ENCODE results near the gene LRBA. TPM values are rescaled to one million over a fixed set of nuclear protein-coding genes. Genes with fewer than 3 reads are reported as not detected.

The LRBA gene
- polyA plus RNA-seq, 2 of the 4 experiments (the other 2 are of a cell fraction): 10.7 to 25.1 TPM

DNA sequence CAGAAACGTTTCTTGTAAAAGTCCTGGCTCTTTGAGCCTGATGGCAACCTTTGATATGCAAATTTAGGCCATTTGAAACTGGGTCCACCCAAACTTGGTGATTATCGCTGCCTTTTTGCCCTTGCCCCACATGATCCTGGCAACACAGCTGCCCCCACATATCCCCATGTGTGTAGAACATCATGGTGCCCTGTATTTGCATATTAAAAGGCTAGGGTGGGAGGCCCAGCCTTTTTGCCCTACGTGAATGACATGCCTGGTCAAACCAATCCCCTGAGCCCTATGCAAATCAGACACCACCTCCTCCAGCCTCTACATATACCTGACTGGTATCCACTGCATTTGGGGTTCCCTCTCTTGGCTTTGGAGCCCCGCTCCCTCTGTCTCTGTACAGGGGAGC is 230.8 kb downstream of the LRBA start:
- POLR2A ChIA-PET: no interaction called here
- H3K4me1 ChIP-seq: 0 out of 3 replicates have a peak, but pooled peaks cover 7% of the 10 kb centered on the region
- no peak for TF ChIP-seq HES2 (IDR thresholded peaks at IDR 0.05)
- no peak for TF ChIP-seq ATOH8 (CRISPR knock-in tag; IDR thresholded peaks at IDR 0.05; ENCODE audit: low read depth)
- no peak for TF ChIP-seq RAD21 (conservative IDR thresholded peaks at IDR 0.05 in 1 of 2, IDR thresholded peaks at IDR 0.05 in 1 of 2)
- TF ChIP-seq, protein P1, sequence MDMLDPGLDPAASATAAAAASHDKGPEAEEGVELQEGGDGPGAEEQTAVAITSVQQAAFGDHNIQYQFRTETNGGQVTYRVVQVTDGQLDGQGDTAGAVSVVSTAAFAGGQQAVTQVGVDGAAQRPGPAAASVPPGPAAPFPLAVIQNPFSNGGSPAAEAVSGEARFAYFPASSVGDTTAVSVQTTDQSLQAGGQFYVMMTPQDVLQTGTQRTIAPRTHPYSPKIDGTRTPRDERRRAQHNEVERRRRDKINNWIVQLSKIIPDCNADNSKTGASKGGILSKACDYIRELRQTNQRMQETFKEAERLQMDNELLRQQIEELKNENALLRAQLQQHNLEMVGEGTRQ (IDR thresholded peaks at IDR 0.05): no peak
- TF ChIP-seq MAFK (IDR thresholded peaks at IDR 0.05; ENCODE audit: partially characterized antibody): no peak
- no peak for TF ChIP-seq SMC3 (IDR thresholded peaks at IDR 0.05)
- no peak for TF ChIP-seq ZNF302 (CRISPR knock-in tag; IDR thresholded peaks at IDR 0.05)
- TF ChIP-seq CHD4 (IDR thresholded peaks at IDR 0.05; ENCODE audit: borderline replicate concordance): no peak
- no peak for TF ChIP-seq KDM1A (IDR thresholded peaks at IDR 0.05; ENCODE audit: low read depth)
- no peak for TF ChIP-seq ZC3H11A (IDR thresholded peaks at IDR 0.05)
- no peak for TF ChIP-seq POLR2A (IDR thresholded peaks at IDR 0.05; ENCODE audit: low read length)
- TF ChIP-seq HDAC2 (IDR thresholded peaks at IDR 0.05): no peak
- no peak for TF ChIP-seq FOSB (CRISPR knock-in tag; IDR thresholded peaks at IDR 0.05)
- TF ChIP-seq HOXB5 (CRISPR knock-in tag; IDR thresholded peaks at IDR 0.05): no peak
- TF ChIP-seq MAX (IDR thresholded peaks at IDR 0.05): no peak
- TF ChIP-seq CBX8 (IDR thresholded peaks at IDR 0.05): no peak
- no peak for TF ChIP-seq CHD2 (IDR thresholded peaks at IDR 0.05; ENCODE audit: low read length, partially characterized antibody)
- TF ChIP-seq FOXS1 (CRISPR knock-in tag; IDR thresholded peaks at IDR 0.05): no peak
- TF ChIP-seq FOSL2 (IDR thresholded peaks at IDR 0.05): no peak
- no peak for TF ChIP-seq FOSL2 (CRISPR knock-in tag; IDR thresholded peaks at IDR 0.05)
- no peak for DNase-seq (ENCODE audit: low read depth in 1 of 2, low spot score in 1 of 2)
- no peak overlapping the region for H3K4me2 ChIP-seq
- ATAC-seq: no peak
- H3K4me3 ChIP-seq: no peak overlapping the region
- no peak overlapping the region for H3K27ac ChIP-seq
- FAIRE-seq: no peak
- 85% methylated on average over 4 of the region's 4 CpGs for WGBS (ENCODE audit: missing lambda C conversion rate)
- CTCF ChIA-PET: no interaction called here
- H3K9me3 ChIP-seq: no peaks in the 10 kb centered on the region

- Histone ChIP-seq H3K27ac (no peak overlapping the region), H3K4me2 (no peak overlapping the region), H3K4me1 (0 out of 3 replicates have a peak, but pooled peaks cover 7% of the 10 kb centered on the region), H3K9me3 (no peaks in the 10 kb centered on the region), H3K4me3 (no peak overlapping the region)
- DNase-seq (ENCODE audit: low read depth in 1 of 2, low spot score in 1 of 2) (no peak), FAIRE-seq (no peak), ATAC-seq (no peak)
- 92% methylated on average over 2 of the region's 2 CpGs for WGBS (ENCODE audit: missing lambda C conversion rate)
- ChIA-PET POLR2A (no interaction called here), CTCF (no interaction called here)
- no peak for TF ChIP-seq FOSB (CRISPR knock-in tag; IDR thresholded peaks at IDR 0.05)
- no peak for TF ChIP-seq ZNF302 (CRISPR knock-in tag; IDR thresholded peaks at IDR 0.05)
- TF ChIP-seq NR3C1 (IDR thresholded peaks at IDR 0.05): no peak
- no peak for TF ChIP-seq GATA3 (IDR thresholded peaks at IDR 0.05; ENCODE audit: borderline replicate concordance)
- TF ChIP-seq RFX5 (IDR thresholded peaks at IDR 0.05): no peak
- TF ChIP-seq KDM5A (IDR thresholded peaks at IDR 0.05): no peak
- TF ChIP-seq ESRRA (IDR thresholded peaks at IDR 0.05; ENCODE audit: borderline replicate concordance, low read length): no peak
Measured at GRCh38 chr4:150782921-150783320, 232.2 kb downstream of the LRBA start.

DNA sequence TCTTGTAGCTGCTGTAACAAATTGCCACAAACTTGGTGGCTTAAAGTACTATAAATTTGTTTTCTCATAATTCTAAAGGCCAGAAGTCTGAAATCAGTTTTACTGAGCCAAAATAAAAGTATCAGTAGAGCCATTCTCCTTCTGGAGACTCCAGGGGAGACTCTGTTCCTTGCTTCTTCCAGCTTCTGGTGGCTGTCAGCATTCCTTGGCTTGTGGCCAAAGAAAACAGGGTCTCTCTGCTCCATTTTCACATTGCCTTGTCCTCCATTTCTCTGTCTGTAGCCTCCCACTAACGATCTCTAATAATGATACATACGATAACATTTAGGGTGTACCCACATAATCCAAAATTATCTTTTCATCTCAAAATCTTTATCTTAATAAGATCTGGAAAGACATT is 232.8 kb downstream of the LRBA start:
- ChIA-PET POLR2A (no interaction called here), CTCF (no interaction called here)
- WGBS (ENCODE audit: missing lambda C conversion rate): 74% methylated on average over 2 of the region's 2 CpGs
- no peak overlapping the region for H3K27ac ChIP-seq
- FAIRE-seq (no peak), DNase-seq (ENCODE audit: low read depth in 1 of 2, low spot score in 1 of 2) (no peak), ATAC-seq (no peak)
- TF ChIP-seq FOXS1 (CRISPR knock-in tag; IDR thresholded peaks at IDR 0.05): peak; percentile 77; the same call in 1 of the 2 replicates
- TF ChIP-seq CTCF (IDR thresholded peaks at IDR 0.05): no peak
- 0 out of 3 replicates have a peak, but pooled peaks cover 7% of the 10 kb centered on the region for H3K4me1 ChIP-seq
- no peaks in the 10 kb centered on the region for H3K9me3 ChIP-seq
- no peak overlapping the region for H3K4me3 ChIP-seq
- H3K4me2 ChIP-seq: no peak overlapping the region

All from A549 (cell line).